ENCODE results near the gene B9D1. TPM values are rescaled to one million over a fixed set of nuclear protein-coding genes. Genes with fewer than 3 reads are reported as not detected.

B9D1 gene
- total RNA-seq, 2 donors from 2014 or later = 37.7 to 42.8 TPM

DNA sequence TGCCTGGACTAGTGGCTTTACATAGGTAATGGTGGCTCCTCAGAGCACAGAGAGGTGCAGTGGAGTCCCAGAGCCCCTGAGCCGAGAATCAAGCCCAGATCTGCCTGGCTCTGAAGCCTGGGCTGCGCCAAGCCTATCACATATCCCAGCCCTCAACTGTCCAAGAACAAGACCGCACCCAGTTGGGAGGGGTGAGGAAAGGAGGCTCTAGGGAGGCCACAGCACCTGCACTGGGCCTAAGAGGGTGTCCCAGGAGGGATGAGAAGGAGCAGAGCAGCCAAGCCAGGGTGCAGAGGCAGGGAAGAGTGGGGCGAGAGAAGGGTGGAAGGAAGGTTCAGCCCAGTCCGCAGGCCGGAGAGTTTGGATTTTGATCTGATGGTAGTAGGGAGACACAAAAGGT, 47.6 kb upstream of the B9D1 start:
- TF ChIP-seq, protein P1, sequence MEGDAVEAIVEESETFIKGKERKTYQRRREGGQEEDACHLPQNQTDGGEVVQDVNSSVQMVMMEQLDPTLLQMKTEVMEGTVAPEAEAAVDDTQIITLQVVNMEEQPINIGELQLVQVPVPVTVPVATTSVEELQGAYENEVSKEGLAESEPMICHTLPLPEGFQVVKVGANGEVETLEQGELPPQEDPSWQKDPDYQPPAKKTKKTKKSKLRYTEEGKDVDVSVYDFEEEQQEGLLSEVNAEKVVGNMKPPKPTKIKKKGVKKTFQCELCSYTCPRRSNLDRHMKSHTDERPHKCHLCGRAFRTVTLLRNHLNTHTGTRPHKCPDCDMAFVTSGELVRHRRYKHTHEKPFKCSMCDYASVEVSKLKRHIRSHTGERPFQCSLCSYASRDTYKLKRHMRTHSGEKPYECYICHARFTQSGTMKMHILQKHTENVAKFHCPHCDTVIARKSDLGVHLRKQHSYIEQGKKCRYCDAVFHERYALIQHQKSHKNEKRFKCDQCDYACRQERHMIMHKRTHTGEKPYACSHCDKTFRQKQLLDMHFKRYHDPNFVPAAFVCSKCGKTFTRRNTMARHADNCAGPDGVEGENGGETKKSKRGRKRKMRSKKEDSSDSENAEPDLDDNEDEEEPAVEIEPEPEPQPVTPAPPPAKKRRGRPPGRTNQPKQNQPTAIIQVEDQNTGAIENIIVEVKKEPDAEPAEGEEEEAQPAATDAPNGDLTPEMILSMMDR (conservative IDR thresholded peaks at IDR 0.05) = no peak
- no peak overlapping the region for H3K9ac ChIP-seq (ENCODE audit: extremely low read depth, low read length, poor library complexity, severe bottlenecking)
- no peak for DNase-seq
- H3K4me3 Mint-ChIP-seq = no peak overlapping the region
- H3K27me3 ChIP-seq (ENCODE audit: control insufficient read depth, insufficient read depth, low read length, poor library complexity, severe bottlenecking) = no peaks in the 10 kb centered on the region
- H3K4me1 ChIP-seq (ENCODE audit: control insufficient read depth, insufficient read depth, low read length) = no peaks in the 10 kb centered on the region
- 95 to 100% methylated on average over 3 to 6 of the region's 6 CpGs for WGBS, 2 experiments (ENCODE audit: insufficient coverage in 1 of 2, insufficient read length in 1 of 2)
- no peaks in the 10 kb centered on the region for H3K36me3 ChIP-seq (ENCODE audit: control insufficient read depth, insufficient read depth, low read length)
- H3K36me3 Mint-ChIP-seq (ENCODE audit: low read depth) = no peaks in the 10 kb centered on the region
- H3K9me3 Mint-ChIP-seq = no peaks in the 10 kb centered on the region
- no peaks in the 10 kb centered on the region for H3K9me3 ChIP-seq (ENCODE audit: control insufficient read depth, low read length)
- H3K4me3 ChIP-seq (ENCODE audit: low read length) = no peak overlapping the region
- H3K27ac ChIP-seq (ENCODE audit: low read depth, low read length) = no peak overlapping the region
- H3K4me1 Mint-ChIP-seq = peaks cover 6% of the 10 kb centered on the region
- no peak overlapping the region for H3K27ac Mint-ChIP-seq
- no peaks in the 10 kb centered on the region for H3K27me3 Mint-ChIP-seq (ENCODE audit: insufficient read depth)

DNA sequence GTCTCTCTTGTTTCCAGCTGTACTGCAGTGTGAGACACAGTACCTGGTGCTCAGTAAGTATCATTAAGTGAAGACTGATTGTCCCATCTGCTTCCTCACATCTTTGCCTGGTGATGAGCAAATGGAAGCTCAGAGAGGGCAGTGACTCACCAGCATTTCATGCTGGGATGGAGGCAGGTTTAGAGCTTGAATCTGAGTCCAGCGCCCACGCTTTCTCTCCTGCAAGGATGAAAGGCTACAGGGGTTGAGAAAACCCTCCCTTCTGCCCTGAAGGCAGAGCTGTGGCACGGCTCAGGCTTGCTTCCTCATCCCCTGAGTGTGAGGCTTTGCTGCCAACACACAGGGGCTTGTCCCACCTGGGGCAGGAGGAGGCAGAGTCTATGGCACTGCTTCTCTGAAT, 47.0 kb upstream of the B9D1 start:
- WGBS, 2 experiments (ENCODE audit: insufficient coverage in 1 of 2, insufficient read length in 1 of 2) = 91% methylated on average over 3 of the region's 3 CpGs; no CpG with 5 or more reads in 1 of the 2 experiments
- Histone ChIP-seq H3K4me1 (ENCODE audit: control insufficient read depth, insufficient read depth, low read length) (no peaks in the 10 kb centered on the region), H3K9me3 (ENCODE audit: control insufficient read depth, low read length) (no peaks in the 10 kb centered on the region), H3K27me3 (ENCODE audit: control insufficient read depth, insufficient read depth, low read length, poor library complexity, severe bottlenecking) (no peaks in the 10 kb centered on the region), H3K4me3 (ENCODE audit: low read length) (no peak overlapping the region), H3K36me3 (ENCODE audit: control insufficient read depth, insufficient read depth, low read length) (no peaks in the 10 kb centered on the region), H3K27ac (ENCODE audit: low read depth, low read length) (no peak overlapping the region), H3K9ac (ENCODE audit: extremely low read depth, low read length, poor library complexity, severe bottlenecking) (no peak overlapping the region)
- H3K27me3 Mint-ChIP-seq (ENCODE audit: insufficient read depth) = no peaks in the 10 kb centered on the region
- no peak overlapping the region for H3K27ac Mint-ChIP-seq
- TF ChIP-seq, protein P1 (conservative IDR thresholded peaks at IDR 0.05) = no peak
- peaks cover 5% of the 10 kb centered on the region for H3K4me1 Mint-ChIP-seq
- H3K4me3 Mint-ChIP-seq = no peak overlapping the region
- DNase-seq = no peak
- H3K9me3 Mint-ChIP-seq = no peaks in the 10 kb centered on the region
- no peaks in the 10 kb centered on the region for H3K36me3 Mint-ChIP-seq (ENCODE audit: low read depth)

- no peak for DNase-seq
- Mint-ChIP-seq H3K4me1 (peaks cover 5% of the 10 kb centered on the region), H3K36me3 (ENCODE audit: low read depth) (no peaks in the 10 kb centered on the region), H3K27ac (no peak overlapping the region), H3K9me3 (no peaks in the 10 kb centered on the region), H3K4me3 (no peak overlapping the region), H3K27me3 (ENCODE audit: insufficient read depth) (no peaks in the 10 kb centered on the region)
- Histone ChIP-seq H3K4me1 (ENCODE audit: control insufficient read depth, insufficient read depth, low read length) (no peaks in the 10 kb centered on the region), H3K27me3 (ENCODE audit: control insufficient read depth, insufficient read depth, low read length, poor library complexity, severe bottlenecking) (no peaks in the 10 kb centered on the region), H3K27ac (ENCODE audit: low read depth, low read length) (no peak overlapping the region), H3K36me3 (ENCODE audit: control insufficient read depth, insufficient read depth, low read length) (no peaks in the 10 kb centered on the region), H3K9ac (ENCODE audit: extremely low read depth, low read length, poor library complexity, severe bottlenecking) (no peak overlapping the region), H3K4me3 (ENCODE audit: low read length) (no peak overlapping the region), H3K9me3 (ENCODE audit: control insufficient read depth, low read length) (no peaks in the 10 kb centered on the region)
- TF ChIP-seq, protein P1 (conservative IDR thresholded peaks at IDR 0.05) = no peak
- 83 to 95% methylated on average over 3 of the region's 3 CpGs for WGBS, 2 experiments (ENCODE audit: insufficient coverage in 1 of 2, insufficient read length in 1 of 2)
Observed at GRCh38 chr17:19409066-19409465, 46.5 kb upstream of the B9D1 start.
